T-helper 22 cell (primary cell): ENCODE data around the gene ABCA4.

Experiments used
- DNase-seq: peaks from one replicate; pipeline ENCODE4 v3.0.0-alpha.2; 2020; ENCODE audit warnings: low read depth

The ABCA4 gene

DNA sequence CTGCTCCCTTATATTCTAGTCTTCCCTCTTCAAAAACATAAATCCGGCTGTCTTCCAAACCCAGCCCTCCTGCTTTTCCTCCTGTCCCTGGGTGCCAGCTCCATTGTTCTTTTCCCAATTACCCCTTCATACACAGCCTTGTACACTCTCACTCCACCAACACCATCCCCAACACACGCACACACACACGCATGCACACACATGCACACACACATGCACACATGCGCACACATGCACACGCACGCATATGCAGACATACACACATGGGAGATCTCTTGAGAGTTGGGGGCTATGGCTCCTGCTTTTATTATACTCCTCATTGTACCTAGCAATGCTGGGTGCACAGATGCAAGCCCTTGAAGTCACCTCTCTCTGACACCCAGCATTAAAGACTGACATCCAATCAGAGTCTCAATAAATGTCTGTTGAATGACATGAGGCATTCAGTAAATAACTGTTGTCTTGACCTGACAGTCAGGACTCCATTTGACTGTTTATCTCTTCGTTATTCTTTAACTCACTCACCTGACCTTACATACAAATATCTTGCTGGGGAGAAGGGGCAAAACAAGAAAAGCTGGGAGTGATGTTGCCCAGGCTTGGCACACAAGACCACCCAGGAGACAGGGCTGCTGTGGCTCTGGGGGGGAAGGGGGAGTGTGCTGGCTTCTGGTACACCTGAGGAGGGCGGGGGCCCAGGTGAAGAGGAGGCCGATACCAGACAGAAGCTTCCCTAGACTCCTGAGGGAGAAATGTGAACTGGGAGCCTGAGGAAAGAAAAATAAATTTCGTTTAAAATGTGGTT lies 16.0 kb downstream of the ABCA4 start:
- no peak for DNase-seq

DNA sequence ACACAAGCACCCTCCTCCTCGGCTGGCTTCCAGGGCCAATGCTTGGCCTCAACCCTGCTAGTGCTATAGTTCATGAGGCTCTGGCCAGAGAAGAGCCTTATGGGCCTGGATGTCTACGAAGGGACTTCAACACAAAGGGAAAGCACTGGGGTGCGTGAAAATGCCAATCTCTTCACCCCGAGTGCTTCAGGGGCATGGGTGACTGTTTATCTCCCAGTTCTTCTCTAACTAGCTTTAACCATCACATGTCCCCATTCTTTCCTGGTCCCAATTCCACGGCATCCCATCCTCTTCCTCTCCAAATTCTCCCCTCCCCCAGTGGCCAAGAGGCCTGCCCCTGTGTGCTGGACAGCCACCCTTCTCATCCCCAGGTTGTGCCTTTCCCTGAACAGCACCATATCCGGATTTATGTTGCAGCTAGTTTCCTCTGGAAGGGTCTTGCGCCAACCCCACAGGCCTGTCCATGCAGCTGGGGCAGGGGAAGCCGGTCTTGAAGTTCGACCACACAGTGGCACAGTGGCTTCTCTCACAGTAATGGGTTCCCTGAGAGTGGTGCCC lies 16.7 kb downstream of the ABCA4 start:
- no peak for DNase-seq

DNA sequence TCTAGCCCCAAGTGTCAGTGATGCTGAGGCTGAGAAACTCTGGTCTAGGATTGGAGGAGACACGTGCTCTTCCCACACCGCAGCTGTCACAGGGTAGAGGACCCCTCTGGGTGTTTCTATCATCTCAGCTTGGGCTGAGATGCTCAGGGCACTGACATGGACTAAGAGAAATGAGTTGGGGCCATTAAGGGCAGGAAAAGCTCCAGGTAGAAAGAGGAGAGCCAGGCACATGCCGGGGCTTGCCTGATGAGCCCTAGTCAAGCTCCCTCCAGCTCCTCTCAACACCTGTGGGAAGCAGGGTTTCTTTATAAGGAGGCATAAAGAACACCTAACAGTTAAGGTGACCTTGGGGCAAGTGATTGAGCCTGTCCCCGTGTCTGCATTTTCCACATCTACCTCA lies 17.3 kb downstream of the ABCA4 start:
- DNase-seq = no peak

DNA sequence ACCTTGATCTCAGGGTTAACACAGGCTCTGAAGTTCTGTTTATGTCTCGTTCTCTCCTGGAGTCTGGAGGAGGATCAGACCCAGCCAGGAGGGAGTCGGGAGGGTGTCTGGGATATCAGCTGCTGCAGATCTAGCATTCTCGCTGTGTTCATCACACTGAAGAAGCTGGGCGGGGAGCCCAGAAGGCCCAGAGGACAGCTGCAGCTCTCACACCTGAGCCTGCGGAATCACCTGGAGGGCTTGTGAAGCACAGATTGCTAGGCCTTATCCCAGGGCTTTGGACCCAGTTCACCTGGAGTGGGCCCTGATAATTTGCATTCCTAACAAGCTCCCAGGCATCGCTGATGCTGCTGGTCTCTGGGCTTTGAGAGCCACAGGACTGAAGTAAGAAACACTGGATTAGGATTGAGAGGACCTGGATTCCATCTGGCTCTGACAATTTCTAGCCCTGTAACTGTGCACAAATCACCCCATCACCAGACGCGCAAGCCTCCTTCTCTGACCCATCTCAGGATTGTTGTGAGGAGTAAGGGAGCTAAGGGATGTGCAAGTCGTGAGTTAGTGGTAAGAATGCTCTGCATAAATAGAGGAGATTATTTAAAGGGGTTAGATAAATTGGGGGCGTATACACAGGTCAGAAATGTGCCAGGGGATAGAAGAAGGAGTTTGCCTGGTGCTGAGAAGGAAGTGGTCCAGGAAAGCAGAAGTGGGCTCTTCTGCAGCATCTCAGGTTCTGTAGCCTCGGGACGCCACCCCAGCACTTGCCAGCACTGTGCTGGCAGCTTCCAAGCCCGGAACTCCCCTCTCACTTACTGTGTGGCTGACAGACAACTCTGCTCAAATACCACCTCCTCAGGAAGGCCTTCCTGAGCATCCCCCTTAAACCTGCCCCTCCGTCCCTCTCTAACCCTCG lies 19.1 kb downstream of the ABCA4 start:
- no peak for DNase-seq

DNA sequence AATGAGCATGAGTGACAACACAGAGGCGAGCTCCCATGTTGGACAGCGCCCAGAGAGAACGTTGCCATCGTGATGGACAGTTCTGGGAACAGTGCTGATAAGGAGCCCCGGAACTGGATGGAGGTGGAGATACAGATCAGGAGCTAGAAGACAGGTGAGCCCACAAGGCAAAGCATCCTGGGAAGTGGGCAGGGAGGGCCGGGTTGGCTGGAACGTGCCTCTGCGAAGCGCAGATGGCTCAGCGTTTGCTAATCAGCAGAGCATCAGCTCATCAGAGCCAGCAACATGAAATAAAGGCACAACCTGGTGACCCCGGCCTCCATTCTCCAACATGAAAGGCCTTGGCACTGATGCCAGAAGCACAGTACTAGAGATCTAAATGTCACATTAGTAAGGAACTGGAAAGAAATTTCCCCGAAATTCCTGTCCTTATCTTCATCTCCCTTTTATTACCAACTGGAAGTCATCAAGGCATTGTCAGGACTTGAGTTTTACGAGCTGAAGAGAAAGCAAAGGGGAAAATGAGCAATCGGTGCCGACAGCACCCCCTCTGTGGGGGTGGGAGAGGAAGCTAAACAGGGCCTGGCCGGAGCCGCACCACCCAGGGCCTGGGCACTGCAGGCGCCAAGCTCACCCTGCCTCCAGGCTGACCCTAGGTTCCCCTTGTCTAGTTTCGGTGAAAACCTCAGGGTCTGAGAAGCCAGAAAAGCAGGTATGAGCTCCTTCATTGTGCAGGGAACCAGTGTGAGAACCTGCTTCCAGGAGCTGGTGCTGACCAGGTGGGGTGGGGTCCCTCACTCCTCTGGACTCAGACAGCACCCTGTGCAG lies 19.9 kb downstream of the ABCA4 start:
- DNase-seq = no peak

DNA sequence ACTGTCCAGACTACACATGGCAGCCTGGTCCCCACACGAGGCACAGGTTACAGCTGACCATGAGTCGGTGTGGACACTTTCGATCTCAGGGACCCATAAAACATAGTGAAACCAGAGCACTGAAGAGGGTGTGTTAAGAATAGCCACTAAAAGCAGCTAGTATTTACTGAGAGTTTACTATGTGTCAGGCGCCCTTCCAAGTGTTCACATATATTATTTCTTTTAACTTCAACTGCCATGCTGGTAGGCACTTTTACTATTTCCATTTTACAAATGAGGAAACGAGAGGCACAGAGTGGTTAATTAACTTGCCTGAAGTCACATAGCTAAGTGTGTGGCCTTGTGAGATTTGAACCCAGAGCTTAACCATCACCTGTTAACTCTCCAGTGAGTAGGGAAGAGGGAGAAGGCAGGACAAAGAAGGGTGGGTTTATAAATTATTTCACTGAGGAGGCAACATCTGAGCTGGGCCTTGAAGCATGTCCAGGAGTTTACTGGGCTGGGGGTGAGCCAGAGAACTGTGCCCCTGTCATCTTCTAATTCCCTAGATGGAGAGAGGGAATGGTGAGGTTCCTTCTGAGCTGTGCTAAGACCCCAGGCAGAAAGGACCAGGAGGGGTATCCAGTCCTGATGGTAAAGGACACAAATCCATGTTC lies 20.7 kb downstream of the ABCA4 start:
- no peak for DNase-seq

DNA sequence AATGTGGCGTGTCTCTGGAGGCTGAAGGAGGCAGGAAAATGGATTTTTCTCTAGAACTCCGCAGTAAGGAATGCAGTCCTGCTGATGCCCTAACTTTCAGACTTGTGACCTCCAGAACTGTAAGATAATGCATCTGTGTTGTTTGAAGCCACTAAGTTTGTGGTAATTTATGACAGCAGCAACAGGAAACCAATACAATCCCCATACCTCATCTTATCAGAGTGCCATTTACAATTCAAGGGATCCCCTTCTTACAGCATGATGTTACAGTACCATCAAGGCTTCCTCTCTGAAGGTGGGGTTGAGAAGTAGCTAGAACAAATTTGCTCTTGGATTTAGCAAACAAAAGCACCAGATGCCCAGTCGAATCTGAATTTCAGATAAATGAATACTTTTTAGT lies 21.6 kb downstream of the ABCA4 start:
- DNase-seq = no peak

DNA sequence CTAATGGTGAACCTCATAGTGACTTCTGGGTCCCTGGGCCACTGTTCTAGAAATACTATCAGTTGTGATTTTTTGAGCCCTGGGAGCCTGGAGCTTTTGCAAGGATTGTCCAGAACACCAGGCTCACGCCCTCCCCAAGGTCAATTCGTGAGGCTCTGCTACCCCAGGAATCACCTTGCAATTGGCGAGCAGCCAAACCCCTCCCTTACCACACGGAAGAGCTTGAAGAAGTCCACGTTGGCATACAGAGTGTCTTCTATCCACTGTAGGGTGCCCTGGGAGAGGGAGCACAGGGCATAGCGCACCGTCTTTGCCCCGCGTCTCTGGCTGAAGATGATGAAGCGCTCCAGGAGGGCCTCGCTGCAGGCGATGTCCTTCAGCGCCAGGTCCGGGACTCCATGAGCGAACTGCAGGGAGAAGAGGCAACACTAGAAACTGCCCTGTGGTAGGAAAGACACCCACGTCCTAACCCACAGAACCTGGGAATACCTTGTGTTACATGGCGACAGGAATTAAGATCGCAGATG lies 22.3 kb downstream of the ABCA4 start:
- DNase-seq = no peak

DNA sequence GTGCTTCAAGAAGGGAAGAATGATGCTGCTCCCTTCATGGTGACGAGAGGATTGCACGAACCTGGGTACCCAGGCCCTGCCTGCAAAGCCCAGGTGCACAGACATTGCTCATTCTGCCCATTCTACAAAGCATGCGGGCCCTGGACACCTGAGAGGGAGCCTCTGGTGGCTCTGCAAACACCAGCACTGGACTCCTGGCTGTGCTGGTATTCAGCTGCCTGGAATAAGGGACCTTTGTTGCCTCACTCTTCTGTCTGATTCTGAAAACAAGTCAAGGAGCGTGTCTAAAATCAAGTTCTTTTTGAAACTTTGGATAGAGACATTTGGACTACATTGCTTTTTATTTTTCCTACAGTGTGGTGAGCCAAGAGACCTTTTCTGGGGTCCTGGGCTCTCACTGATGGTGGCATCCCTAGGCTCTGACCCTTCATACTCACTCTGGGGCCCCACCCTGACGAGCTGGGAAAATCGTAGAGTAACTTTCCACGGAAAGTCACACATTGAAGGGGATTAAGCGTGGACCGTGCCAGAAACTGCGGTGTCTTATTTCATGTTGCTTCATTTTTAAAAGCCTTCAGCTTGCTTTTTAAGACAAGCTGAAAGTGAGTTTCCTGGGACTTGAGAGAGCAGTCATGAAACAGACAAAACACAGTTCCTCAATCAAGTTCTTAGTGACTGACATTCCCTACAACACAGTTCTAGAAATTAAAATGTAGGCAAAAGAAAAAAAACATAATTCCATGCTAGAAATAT lies 24.0 kb downstream of the ABCA4 start:
- no peak for DNase-seq

DNA sequence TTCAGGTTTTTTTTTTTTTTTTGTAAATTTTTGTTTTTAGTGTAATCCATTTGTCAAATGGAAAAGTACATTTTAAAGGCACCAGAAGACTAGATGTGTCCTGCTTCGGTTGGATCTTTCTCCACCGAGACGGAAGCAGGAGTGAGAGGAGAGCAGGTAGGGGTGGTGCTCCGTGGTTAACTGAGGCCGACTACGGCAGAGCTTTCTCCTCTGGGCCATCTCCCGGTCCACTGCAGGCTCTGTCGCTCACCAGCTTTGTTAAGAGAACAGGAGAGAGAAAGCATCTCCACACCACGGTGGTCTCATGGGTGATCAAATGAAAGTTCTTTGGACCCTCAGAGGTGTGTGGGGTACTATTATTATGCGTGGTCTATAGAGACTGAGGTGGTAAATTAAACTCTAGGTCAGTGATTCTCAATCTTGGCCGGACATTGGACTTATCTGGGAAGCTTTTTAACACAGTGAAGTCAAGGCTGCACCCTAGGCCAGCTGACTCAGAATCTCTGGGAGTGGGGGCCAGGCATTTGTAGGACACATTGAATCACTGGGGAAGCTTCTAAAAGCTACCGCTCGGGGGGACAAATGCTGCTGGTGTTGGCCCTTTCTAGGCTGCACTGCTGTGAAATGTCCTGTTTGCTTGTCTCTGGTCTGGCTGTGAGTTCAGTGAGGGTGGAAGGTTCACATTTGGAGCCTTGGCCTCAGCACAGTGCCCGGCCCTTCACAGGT lies 25.0 kb downstream of the ABCA4 start:
- no peak for DNase-seq

DNA sequence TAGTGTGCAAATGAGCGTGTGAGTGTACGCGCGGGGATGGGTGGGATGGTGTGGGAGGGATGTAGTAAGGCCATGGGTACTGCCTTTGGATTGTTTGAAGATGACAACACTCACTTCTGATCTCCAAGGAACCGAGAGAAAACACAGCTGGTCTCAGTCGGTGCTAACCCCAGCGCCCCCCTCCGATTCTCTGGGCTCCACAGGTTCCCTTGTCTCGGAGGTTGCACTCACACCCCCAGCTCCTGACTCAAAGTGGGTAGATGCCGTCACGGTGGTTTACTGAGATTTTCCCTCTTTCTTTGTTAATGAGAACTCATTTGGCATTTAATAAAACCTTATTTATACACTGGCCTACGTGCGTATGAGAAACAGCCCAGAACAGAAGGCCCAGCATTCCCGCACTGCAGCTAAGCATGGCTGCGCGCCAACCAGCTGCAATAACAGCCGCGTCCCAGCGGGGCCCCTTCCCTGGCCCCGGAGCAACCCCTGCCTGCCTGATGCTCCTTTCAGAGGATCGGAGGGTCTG lies 25.8 kb downstream of the ABCA4 start:
- no peak for DNase-seq

DNA sequence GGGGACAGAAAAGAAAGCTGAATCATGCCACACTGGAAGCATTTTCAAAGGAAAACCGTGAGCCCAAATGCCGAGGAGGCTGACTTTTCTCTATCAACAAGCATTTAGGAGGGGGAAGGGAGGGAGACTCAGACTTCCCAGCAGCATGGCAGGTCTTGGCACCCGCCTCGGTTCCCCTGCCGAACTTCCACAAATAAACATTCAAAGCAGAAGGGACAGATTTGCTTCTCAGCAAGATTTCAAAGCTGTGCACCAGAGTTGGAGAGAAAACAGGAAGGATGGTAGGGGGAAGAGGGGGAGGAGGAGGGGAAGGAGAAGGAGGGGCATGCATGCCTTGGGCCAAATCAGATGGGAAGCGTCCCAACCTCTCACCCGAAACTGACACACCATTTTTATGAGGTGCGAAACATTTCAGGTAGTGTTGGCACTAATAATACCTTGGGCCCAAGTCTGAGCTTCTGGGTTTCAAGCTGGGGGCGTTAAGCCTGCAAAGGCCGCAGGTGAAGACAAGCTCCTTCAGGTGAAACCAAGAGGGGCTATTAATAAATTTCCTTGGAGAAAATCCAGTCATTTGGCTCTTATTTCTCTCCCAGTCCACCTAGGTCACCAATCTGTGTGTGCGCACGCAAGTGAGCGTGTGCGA lies 26.4 kb downstream of the ABCA4 start:
- no peak for DNase-seq

DNA sequence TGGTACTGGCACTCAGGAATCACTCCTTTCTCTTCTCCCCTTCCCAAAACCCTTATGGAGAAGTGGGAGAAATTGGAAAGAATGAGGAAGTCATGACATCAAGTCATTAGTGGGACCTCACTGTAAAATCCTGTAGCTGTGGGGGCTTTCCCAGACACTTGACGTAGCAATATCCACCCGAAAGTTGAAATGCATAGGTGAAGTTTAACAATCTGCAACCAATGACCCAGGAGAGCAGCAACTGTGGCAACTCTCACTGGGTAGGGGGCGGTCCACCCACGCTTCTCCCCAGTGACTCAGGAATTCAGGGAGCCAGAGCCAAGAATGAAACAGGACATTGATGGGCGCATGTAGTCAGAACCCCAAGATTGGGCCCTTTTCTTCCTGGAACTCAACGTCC lies 27.0 kb downstream of the ABCA4 start:
- DNase-seq = no peak

DNA sequence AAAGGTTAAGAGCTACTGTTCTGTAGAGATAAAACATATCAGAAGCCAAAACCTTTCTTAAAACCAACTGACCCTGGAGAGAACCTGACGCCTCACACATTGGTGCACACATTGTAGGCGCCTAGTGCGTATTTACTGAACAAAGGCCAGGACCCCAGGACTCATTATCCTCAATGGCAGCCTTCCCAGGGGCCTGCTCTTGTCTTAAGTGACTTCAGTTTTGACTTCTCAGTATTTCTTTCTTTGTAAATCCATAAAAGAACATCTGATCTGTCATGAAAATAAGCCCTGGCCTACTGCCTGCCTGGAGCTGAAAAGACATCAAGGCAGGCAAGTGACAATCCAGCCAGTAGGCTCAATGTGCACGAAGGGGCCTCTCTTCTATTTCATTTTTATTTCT lies 27.6 kb downstream of the ABCA4 start:
- DNase-seq = no peak

DNA sequence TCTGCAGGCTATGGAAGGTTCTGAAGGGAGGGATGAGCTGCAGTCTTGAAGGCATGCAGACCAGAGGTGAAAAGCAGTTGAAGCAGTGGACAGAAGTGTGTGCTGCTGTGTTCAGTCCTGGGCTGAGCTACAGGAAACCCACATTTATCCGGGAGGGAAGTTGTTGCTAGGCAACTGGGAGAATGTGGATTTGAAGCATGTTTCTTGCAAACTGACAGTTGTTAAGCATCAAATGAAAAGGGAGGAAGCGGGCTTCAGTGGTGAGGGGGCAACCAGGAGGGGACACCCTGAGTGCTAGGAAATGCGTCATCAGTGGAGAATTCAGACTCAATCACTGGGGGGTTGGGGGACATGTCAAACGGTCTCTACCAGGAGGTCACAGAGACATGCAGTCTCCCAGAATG lies 28.7 kb downstream of the ABCA4 start:
- no peak for DNase-seq

DNA sequence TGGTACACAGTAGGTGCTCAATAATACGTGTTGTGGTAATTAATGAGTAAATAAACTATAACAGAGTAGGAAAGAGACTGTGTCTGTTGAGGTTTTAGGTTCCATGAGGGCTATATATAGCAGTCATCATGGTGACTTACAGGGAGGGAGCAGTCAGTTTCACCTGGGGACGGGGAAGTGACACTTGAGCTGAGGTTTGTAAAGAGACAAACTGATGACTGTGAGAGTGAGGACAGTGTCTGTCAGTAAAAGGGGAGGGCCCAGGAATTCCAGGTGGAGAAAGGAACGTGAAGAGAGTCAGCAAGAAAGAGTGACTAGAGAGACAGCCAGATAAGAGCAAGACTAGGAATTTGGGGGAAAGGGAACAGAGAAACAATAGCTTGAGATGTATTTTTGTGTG lies 30.2 kb downstream of the ABCA4 start:
- DNase-seq = no peak

DNA sequence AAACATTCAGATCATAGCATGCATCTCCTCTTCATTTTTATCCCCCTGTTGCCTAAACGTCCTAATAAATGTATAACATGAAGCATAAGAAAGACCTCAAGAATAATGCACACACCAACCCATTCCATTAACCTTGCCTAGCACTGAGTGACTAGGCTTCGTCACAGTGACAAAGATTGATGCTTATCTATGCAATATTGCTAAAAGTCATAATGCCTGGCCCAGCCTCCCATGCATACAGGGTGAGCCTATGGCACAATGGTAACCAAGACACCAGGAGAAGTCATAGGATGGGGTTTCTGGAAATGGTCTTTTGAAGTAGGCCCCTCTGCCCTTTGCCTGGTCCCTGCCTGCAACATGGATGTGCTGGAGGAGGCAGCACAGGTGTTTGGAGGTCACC lies 33.8 kb downstream of the ABCA4 start:
- no peak for DNase-seq

DNA sequence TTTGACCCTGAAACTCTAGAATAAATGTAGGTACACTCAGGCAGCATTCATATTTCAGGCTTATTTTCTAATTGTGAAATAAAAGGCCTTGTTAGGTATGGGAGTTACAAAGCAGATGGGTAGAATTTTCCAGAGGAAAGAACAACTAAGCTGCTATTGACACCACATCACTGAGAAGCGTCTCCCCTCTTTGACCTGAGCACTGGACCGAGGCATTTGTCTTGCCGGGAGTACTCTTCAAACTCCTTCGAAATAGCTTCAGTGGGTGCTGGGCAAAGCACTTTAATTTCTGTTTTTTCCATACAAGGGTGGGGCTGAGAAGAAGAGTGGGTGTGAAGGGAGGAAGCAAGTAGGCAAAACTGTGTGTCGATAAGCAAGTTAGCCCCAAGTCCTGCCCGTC lies 36.4 kb downstream of the ABCA4 start:
- no peak for DNase-seq

DNA sequence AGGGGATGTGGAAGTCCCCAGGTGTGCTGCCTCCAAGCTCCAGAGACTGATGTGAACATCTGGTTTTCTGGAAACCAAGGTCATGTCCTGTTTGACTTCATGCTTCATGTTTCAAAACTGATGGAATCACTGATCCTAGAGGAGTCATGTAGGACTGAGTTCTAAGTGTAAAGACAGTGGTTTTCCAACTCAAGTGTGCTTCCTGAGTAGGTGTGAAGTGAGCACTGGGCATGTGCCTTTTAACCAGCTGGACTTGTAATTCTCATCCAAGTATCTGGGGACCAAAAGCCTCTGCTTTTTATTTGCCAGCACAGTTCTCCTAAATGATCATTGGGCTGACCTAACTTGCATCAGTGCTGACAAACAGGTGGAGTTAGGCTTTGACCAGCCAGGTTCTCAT lies 36.9 kb downstream of the ABCA4 start:
- no peak for DNase-seq
